Thymus (tissue), 2 donors: ENCODE measurements around the gene ADAM11. TPM values are rescaled to one million over a fixed set of nuclear protein-coding genes. Genes with fewer than 3 reads are reported as not detected.

Source experiments
- polyA plus RNA-seq: library from polyadenylated mRNA; stranded (reverse); fragments of 200-250 nt; gene quantifications from one replicate; pipeline ENCODE4 v1.2.3, GENCODE V29; 2013
- total RNA-seq: library from RNA; stranded (reverse); fragments of 120-200 nt; gene quantifications from one replicate; pipeline ENCODE4 v1.2.4, GENCODE V29; 2013
- donor health status: healthy.

ADAM11 gene
- total and polyA plus RNA-seq, 2 donors, result 0.33 to 1.3 TPM

Other genes starting within 250 kb of the ADAM11 start
- 0.80 TPM for gene FZD2, start 201.5 kb upstream of the ADAM11 start, total RNA-seq
- gene FZD2, start 201.5 kb upstream of the ADAM11 start, polyA plus RNA-seq, result 1.7 TPM
- gene MEIOC, start 102.5 kb upstream of the ADAM11 start, total RNA-seq, result 0.09 TPM
- 0.05 TPM for gene MEIOC, start 102.5 kb upstream of the ADAM11 start, polyA plus RNA-seq
- gene CCDC43, start 69.2 kb upstream of the ADAM11 start, total RNA-seq, result 22.8 TPM
- gene CCDC43, start 69.2 kb upstream of the ADAM11 start, polyA plus RNA-seq, result 19.3 TPM
- 3.5 TPM for gene DBF4B, start 50.3 kb upstream of the ADAM11 start, total RNA-seq
- 5.2 TPM for gene DBF4B, start 50.3 kb upstream of the ADAM11 start, polyA plus RNA-seq
- gene GJC1, start 71.3 kb downstream of the ADAM11 start, total RNA-seq, result 2.2 TPM
- 2.1 TPM for gene GJC1, start 71.3 kb downstream of the ADAM11 start, polyA plus RNA-seq
- gene HIGD1B, start 88.9 kb downstream of the ADAM11 start, total RNA-seq, result 1.8 TPM
- 2.2 TPM for gene HIGD1B, start 88.9 kb downstream of the ADAM11 start, polyA plus RNA-seq
- 65.8 TPM for gene EFTUD2, start 140.5 kb downstream of the ADAM11 start, total RNA-seq
- gene EFTUD2, start 140.5 kb downstream of the ADAM11 start, polyA plus RNA-seq, result 44.0 TPM
- gene GFAP, start 156.5 kb downstream of the ADAM11 start, total RNA-seq, result 0.19 TPM
- gene GFAP, start 156.5 kb downstream of the ADAM11 start, polyA plus RNA-seq, result 0.43 TPM
- 3.5 TPM for gene KIF18B, start 188.8 kb downstream of the ADAM11 start, total RNA-seq
- 2.4 TPM for gene KIF18B, start 188.8 kb downstream of the ADAM11 start, polyA plus RNA-seq
- gene C1QL1, start 209.3 kb downstream of the ADAM11 start, total RNA-seq, result 0.09 TPM
- gene C1QL1, start 209.3 kb downstream of the ADAM11 start, polyA plus RNA-seq, result 0.23 TPM